ENCODE data around the gene SDF2L1.

DNA sequence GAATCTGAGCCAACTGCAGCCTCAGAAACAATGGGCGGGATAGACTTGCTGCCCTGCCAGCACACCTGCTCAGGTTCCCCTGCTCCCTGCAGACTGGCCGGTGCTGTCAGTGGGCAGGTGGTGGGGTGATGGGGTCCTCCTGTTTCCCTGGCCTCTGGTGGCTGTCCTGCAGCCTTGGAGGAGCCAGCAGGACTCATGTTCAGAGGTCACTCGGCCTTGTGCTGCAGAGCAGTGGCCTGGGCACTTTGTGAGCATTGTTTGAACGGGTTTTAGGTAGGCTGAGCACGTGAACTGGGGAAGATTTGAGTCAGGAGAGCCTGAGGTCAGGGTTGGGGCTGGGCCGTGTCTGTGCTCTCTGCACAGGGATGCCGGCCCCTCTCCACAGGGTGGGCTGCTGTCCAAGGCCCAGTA lies 41.3 kb downstream of the SDF2L1 start:
- TF ChIP-seq, protein P1, sequence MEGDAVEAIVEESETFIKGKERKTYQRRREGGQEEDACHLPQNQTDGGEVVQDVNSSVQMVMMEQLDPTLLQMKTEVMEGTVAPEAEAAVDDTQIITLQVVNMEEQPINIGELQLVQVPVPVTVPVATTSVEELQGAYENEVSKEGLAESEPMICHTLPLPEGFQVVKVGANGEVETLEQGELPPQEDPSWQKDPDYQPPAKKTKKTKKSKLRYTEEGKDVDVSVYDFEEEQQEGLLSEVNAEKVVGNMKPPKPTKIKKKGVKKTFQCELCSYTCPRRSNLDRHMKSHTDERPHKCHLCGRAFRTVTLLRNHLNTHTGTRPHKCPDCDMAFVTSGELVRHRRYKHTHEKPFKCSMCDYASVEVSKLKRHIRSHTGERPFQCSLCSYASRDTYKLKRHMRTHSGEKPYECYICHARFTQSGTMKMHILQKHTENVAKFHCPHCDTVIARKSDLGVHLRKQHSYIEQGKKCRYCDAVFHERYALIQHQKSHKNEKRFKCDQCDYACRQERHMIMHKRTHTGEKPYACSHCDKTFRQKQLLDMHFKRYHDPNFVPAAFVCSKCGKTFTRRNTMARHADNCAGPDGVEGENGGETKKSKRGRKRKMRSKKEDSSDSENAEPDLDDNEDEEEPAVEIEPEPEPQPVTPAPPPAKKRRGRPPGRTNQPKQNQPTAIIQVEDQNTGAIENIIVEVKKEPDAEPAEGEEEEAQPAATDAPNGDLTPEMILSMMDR (conservative IDR thresholded peaks at IDR 0.05; ENCODE audit: low read length), result no peak
- no peak for TF ChIP-seq EZH2phosphoT487 (IDR thresholded peaks at IDR 0.05; ENCODE audit: borderline replicate concordance, low read depth, low read length)
